GM18508 (cell line): ENCODE data around the gene KCNAB3.
"Not testable (repeated sequence)": the region's sequence is repeated elsewhere in the genome, so short reads cannot be mapped to it uniquely, and the experiment has no call there.

Experiments used
- ATAC-seq: cut with Tn5 transposase; IDR thresholded peaks from one replicate; pipeline ENCODE4 v1.9.1; 2021; ENCODE audit warnings: moderate number of reproducible peaks; ENCODE audit not compliant: insufficient read depth, unreplicated experiment

The KCNAB3 gene

GRCh38 chr17:7929158-7930023 lies at the start of gene KCNAB3:
KCNAB3 (minus strand) TSS chr17:7929856; CDS start chr17:7929435, 421 bp downstream.
- no peak for ATAC-seq

- no peak for ATAC-seq
These were observed 48.1 kb upstream of the KCNAB3 start for GRCh38 chr17:7977805-7978204.

GRCh38 chr17:7977039-7977438 lies 47.4 kb upstream of the KCNAB3 start:
- no peak for ATAC-seq

- ATAC-seq, result no peak
These were observed 45.0 kb upstream of the KCNAB3 start for GRCh38 chr17:7974638-7975131.

GRCh38 chr17:7972131-7972785 lies 42.6 kb upstream of the KCNAB3 start:
- no peak for ATAC-seq

- no peak for ATAC-seq
These were observed 42.0 kb upstream of the KCNAB3 start for GRCh38 chr17:7971651-7972050.

GRCh38 chr17:7969433-7969832 lies 39.8 kb upstream of the KCNAB3 start:
- no peak for ATAC-seq

- no peak for ATAC-seq
These were observed 38.1 kb upstream of the KCNAB3 start for GRCh38 chr17:7967751-7968150.

GRCh38 chr17:7961421-7961820 lies 31.8 kb upstream of the KCNAB3 start:
- ATAC-seq, result no peak

- ATAC-seq, result no peak
These were observed 30.0 kb upstream of the KCNAB3 start for GRCh38 chr17:7959503-7960253.

GRCh38 chr17:7956228-7956965 lies 26.7 kb upstream of the KCNAB3 start:
- no peak for ATAC-seq

GRCh38 chr17:7955414-7956227 lies 26.0 kb upstream of the KCNAB3 start:
- no peak for ATAC-seq

GRCh38 chr17:7953266-7953665 lies 23.6 kb upstream of the KCNAB3 start:
- ATAC-seq, result not testable (repeated sequence)

GRCh38 chr17:7951143-7951792 lies 21.6 kb upstream of the KCNAB3 start:
- no peak for ATAC-seq

GRCh38 chr17:7950578-7950977 lies 20.9 kb upstream of the KCNAB3 start:
- no peak for ATAC-seq

GRCh38 chr17:7947651-7948050 lies 18.0 kb upstream of the KCNAB3 start:
- no peak for ATAC-seq

- no peak for ATAC-seq
These were observed 16.8 kb upstream of the KCNAB3 start for GRCh38 chr17:7946441-7946840.

- no peak for ATAC-seq
These were observed 16.0 kb upstream of the KCNAB3 start for GRCh38 chr17:7945651-7946050.

GRCh38 chr17:7944326-7944725 lies 14.7 kb upstream of the KCNAB3 start:
- ATAC-seq, result no peak
